Measurements from ENCODE around the gene COBL. TPM values are rescaled to one million over a fixed set of nuclear protein-coding genes. Genes with fewer than 3 reads are reported as not detected.

The COBL gene
- total and polyA plus RNA-seq, 2 donors (not counting 3 experiments of a cell fraction or from before 2014, with no cell fraction given), result 0.11 TPM; not detected in 1

GRCh38 chr7:51113560-51113959, 203.0 kb downstream of the COBL start:
- no peak overlapping the region for H2AFZ ChIP-seq (ENCODE audit: low read depth, low read length)

More at GRCh38 chr7:51113560-51113959, 203.0 kb downstream of the COBL start:
- H4K20me1 ChIP-seq (replicated peaks; ENCODE audit: control insufficient read depth, extremely low read depth, insufficient read depth, low read length), result peaks cover 2% of the 10 kb centered on the region
- intact Hi-C loops (cut with micrococcal nuclease), result no loop called here
- CTCF ChIA-PET, result no interaction called here
- no peak overlapping the region for H3K4me2 ChIP-seq (ENCODE audit: insufficient read depth, low read length)
- no peak for FAIRE-seq
- H3K9me1 ChIP-seq (replicated peaks; ENCODE audit: control insufficient read depth, extremely low read depth, insufficient read depth, low read length), result no peaks in the 10 kb centered on the region
- H3K27me3 ChIP-seq (ENCODE audit: control insufficient read depth in 2 of 2, insufficient read depth in 2 of 2, low read length in 2 of 2), result peaks cover 4 to 5% of the 10 kb centered on the region in 2 experiments
- H3K4me1 ChIP-seq (ENCODE audit: control insufficient read depth, extremely low read depth, insufficient read depth, low read length), result no peaks in the 10 kb centered on the region
- H3K4me3 ChIP-seq (replicated peaks in 1 of 3; ENCODE audit: insufficient read depth in 1 of 3, low read depth in 1 of 3, low read length in 3 of 3), result no peak overlapping the region
- DNase-seq (ENCODE audit: low read depth, low spot score), result no peak
- POLR2A ChIA-PET, result no interaction called here
- no TSS peak for BruUV-seq (replicated peaks)
- no peak overlapping the region for H3K27ac ChIP-seq (ENCODE audit: insufficient read depth, low read depth, low read length)
- no peak overlapping the region for H3K9ac ChIP-seq (replicated peaks; ENCODE audit: extremely low read depth, insufficient read depth, low read length)
- no peaks in the 10 kb centered on the region for H3K9me3 ChIP-seq (replicated peaks; ENCODE audit: control insufficient read depth, insufficient read depth, low read length)
- TF ChIP-seq CTCF (IDR thresholded peaks at IDR 0.05; ENCODE audit: extremely low read depth in 1 of 2, insufficient read depth in 1 of 2, low read depth in 1 of 2, low read length in 2 of 2) (no peak), MYC (IDR thresholded peaks at IDR 0.05; ENCODE audit: low read depth, low read length) (no peak)
- dilution Hi-C loops (cut with MboI; ENCODE audit: extremely low pct_ligation_motif_present, low sequenced_read_pairs), result no loop called here
- no peaks in the 10 kb centered on the region for H3K79me2 ChIP-seq (ENCODE audit: control insufficient read depth, insufficient read depth, low read length)
- no peaks in the 10 kb centered on the region for H3K36me3 ChIP-seq (ENCODE audit: control insufficient read depth in 2 of 2, extremely low read depth in 1 of 2, insufficient read depth in 2 of 2, low read length in 2 of 2)
